Osteoblast (primary cell): ENCODE data around the gene GPR89B. TPM values are rescaled to one million over a fixed set of nuclear protein-coding genes. Genes with fewer than 3 reads are reported as not detected.
A peak's percentile ranks its signal among the peaks of the same experiment; 100 is the strongest.
"Not testable (repeated sequence)": the region's sequence is repeated elsewhere in the genome, so short reads cannot be mapped to it uniquely, and the experiment has no call there.

Source experiments
- DNase-seq: peaks from one replicate; pipeline ENCODE4 v3.0.0; 2011; ENCODE audit warnings: low spot score, mixed read lengths; ENCODE audit not compliant: insufficient read length; ENCODE audit errors: missing footprints
- H2AFZ ChIP-seq: 2 replicates; pipeline ENCODE4 v1.6.0; 2011; ENCODE audit warnings: mild to moderate bottlenecking, low read length
- H3K27ac ChIP-seq: 2 replicates; pipeline ENCODE4 v1.5.1; 2011; ENCODE audit warnings: mild to moderate bottlenecking, low read depth, low read length, moderate library complexity
- H3K27me3 ChIP-seq: 2 replicates; pipeline ENCODE4 v1.6.0; 2012; ENCODE audit warnings: mild to moderate bottlenecking, control low read depth, inconsistent platforms, low read length, moderate library complexity; ENCODE audit not compliant: insufficient read depth
- H3K36me3 ChIP-seq: 2 replicates; pipeline ENCODE4 v1.5.1; 2011; ENCODE audit warnings: mild to moderate bottlenecking, low read length, control low read depth, moderate library complexity; ENCODE audit not compliant: insufficient read depth
- H3K4me1 ChIP-seq: 2 replicates; pipeline ENCODE4 v1.5.1; 2011; ENCODE audit warnings: mild to moderate bottlenecking, low read length, control low read depth, moderate library complexity; ENCODE audit not compliant: insufficient read depth
- H3K4me2 ChIP-seq: 2 replicates; pipeline ENCODE4 v1.6.0; 2011; ENCODE audit warnings: mild to moderate bottlenecking, low read length; ENCODE audit not compliant: insufficient read depth
- H3K4me3 ChIP-seq: fragments of 200-600 bp; sonication (generic); 3 replicates; pipeline ENCODE4 v1.5.1; 2012; ENCODE audit warnings: mild to moderate bottlenecking, low read length, inconsistent platforms; ENCODE audit not compliant: insufficient read depth
- H3K79me2 ChIP-seq: 2 replicates; pipeline ENCODE4 v1.6.0; 2012; ENCODE audit warnings: mild to moderate bottlenecking, low read length, control low read depth, inconsistent platforms; ENCODE audit not compliant: insufficient read depth
- H3K9me3 ChIP-seq: 2 replicates; pipeline ENCODE4 v1.5.1; 2011; ENCODE audit warnings: low read depth, low read length, control low read depth
- H4K20me1 ChIP-seq: 2 replicates; pipeline ENCODE4 v1.6.0; 2012; ENCODE audit warnings: mild to moderate bottlenecking, low read length, control low read depth; ENCODE audit not compliant: insufficient read depth
- total RNA-seq: library from RNA; depleted of rRNA; stranded (reverse); fragments of >200 nt; gene quantifications from 2 replicates; pipeline ENCODE4 v1.2.3, GENCODE V29; 2012
- TF ChIP-seq, protein P1 (sequence below): IDR thresholded peaks from 2 replicates; pipeline ENCODE4 v1.5.1; 2011; ENCODE audit warnings: mild to moderate bottlenecking, low read depth, low read length, moderate library complexity; ENCODE audit errors: extremely low read depth

The GPR89B gene
- 11.9 and 19.2 TPM in 2 replicates for total RNA-seq

DNA sequence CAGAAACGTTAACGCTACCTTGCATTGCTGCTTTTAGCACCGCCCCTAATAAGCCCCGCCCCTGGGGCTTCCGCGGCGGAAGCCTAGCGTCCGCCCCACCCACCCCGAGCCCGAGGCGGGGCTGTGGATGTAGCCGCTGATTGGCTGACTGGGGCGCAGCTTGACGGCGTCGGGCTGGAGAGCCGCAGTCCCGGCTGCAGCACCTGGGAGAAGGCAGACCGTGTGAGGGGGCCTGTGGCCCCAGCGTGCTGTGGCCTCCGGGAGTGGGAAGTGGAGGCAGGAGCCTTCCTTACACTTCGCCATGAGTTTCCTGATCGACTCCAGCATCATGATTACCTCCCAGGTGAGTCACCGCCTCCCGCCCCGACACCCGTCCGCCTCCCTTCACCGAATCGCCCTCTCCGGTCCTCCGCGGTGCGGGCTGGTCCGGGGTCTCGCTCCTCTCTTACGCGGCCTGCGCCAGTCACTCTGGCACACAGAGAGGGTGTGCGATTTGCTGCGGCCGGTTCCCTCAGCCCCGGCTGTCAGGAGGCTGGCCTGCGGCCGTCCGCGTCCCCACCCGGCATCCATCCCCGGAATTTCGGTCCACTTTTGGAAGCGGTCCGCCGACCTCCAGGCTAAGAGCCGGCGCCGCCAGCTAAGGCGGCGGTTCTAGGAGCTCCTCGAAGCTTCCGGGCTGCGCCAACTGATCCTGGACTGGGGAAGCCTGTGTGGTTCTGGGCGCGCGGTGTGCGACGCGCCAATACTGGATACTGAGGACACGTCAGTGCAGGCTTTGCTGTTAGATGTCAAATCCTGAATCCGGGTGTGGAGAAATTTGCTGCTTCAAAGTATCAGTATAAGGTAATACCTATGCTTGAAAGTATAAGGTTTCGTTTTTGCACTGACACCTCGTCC, at the start of gene GPR89B:
TSS of gene GPR89B (plus strand) at position 185 of the 897 bp plus-strand sequence. CDS start at position 302, 117 bp downstream.
- H3K27ac ChIP-seq, H3K79me2 ChIP-seq, H3K4me1 ChIP-seq, H3K27me3 ChIP-seq, H4K20me1 ChIP-seq, H3K36me3 ChIP-seq, H3K9me3 ChIP-seq: not testable (repeated sequence)
- peak within 1 kb of the TSS; percentile 83 for H3K4me3 ChIP-seq
- H2AFZ ChIP-seq = peak within 1 kb of the TSS; percentile 93
- peak; percentile 90 for DNase-seq
- peak within 1 kb of the TSS; percentile 70 for H3K4me2 ChIP-seq

DNA sequence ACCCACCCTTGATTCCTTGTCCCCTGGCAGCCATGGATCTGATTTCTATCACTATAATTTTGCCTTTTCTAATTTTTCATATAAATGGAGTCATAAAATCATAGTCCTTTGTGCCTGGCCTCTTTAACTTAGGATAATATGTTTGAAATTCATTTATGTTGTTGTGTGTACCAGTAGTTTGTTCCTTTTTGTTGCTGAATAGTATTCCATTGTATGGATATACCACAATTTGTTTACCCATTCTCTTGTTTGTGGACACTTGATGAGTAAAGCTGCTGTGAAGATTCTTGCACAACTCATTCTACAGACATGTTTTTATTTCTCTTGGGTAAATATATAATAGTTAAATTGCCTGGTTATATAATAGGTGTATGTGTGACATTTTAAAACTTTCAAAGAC, 48.3 kb upstream of the GPR89B start:
- no peak overlapping the region for H3K4me2 ChIP-seq
- TF ChIP-seq, protein P1, sequence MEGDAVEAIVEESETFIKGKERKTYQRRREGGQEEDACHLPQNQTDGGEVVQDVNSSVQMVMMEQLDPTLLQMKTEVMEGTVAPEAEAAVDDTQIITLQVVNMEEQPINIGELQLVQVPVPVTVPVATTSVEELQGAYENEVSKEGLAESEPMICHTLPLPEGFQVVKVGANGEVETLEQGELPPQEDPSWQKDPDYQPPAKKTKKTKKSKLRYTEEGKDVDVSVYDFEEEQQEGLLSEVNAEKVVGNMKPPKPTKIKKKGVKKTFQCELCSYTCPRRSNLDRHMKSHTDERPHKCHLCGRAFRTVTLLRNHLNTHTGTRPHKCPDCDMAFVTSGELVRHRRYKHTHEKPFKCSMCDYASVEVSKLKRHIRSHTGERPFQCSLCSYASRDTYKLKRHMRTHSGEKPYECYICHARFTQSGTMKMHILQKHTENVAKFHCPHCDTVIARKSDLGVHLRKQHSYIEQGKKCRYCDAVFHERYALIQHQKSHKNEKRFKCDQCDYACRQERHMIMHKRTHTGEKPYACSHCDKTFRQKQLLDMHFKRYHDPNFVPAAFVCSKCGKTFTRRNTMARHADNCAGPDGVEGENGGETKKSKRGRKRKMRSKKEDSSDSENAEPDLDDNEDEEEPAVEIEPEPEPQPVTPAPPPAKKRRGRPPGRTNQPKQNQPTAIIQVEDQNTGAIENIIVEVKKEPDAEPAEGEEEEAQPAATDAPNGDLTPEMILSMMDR = no peak
- H3K4me1 ChIP-seq = no peaks in the 10 kb centered on the region

DNA sequence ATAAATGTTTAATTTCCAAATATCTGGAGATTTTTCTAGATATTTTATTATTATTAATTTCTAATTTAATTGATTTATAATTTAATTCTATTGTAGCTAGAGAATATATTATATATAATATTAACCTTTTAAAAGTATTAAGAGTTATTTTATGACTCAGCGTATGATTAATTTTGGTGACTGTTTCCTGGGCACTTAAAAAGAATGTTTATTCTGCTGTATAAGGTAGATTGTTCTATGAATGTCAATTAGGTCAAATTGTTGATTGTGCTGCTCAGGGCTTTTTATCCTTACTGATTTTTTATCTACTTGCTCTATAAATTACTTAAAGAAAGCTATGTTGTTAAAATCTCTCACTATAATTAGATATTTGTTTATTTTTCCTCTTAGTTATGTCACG, 45.7 kb upstream of the GPR89B start:
- no peaks in the 10 kb centered on the region for H3K36me3 ChIP-seq
- no peak overlapping the region for H3K4me3 ChIP-seq
- H4K20me1 ChIP-seq = no peaks in the 10 kb centered on the region
- H3K9me3 ChIP-seq = no peaks in the 10 kb centered on the region
- DNase-seq = no peak
- H3K79me2 ChIP-seq = no peaks in the 10 kb centered on the region
- TF ChIP-seq, protein P1 = no peak
- no peak overlapping the region for H3K27ac ChIP-seq
- H3K4me1 ChIP-seq = no peaks in the 10 kb centered on the region
- no peak overlapping the region for H3K4me2 ChIP-seq
- no peak overlapping the region for H2AFZ ChIP-seq
- H3K27me3 ChIP-seq = no peaks in the 10 kb centered on the region

More for the DNA sequence above, 48.3 kb upstream of the GPR89B start:
- Histone ChIP-seq H4K20me1 (no peaks in the 10 kb centered on the region), H3K79me2 (no peaks in the 10 kb centered on the region), H3K36me3 (no peaks in the 10 kb centered on the region), H2AFZ (no peak overlapping the region), H3K4me3 (no peak overlapping the region), H3K27me3 (no peaks in the 10 kb centered on the region), H3K9me3 (no peaks in the 10 kb centered on the region), H3K27ac (no peak overlapping the region)
- no peak for DNase-seq

DNA sequence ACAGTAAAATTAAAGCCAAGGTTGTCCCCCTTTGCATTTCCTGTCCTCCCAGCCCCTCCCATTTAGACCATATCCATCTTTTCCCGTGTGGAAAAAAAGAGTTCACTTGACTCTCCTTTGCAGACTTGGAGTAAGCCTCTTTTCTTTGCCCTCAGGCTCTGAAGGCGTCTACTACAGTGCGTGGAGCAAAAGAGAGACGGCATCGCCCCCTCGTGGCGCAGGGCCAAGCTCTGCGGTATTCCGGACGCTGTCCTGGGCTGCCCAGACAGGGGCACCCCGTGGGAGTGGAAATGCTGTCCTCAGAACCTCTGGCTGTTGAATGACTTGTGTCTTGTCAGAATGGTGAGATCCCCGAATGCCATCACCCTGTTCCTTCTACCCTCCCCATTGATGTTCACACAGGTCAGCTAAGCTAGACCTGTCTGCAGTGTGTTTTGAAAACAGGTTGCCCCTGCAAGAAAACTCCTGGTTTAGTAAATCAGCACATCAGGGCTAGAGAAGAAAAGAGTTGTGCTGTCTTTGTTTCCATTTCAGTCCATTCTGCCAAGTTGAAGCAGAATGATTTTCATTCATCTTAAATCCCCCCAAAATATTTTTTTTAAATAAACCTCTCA, 37.9 kb upstream of the GPR89B start:
- Histone ChIP-seq H3K9me3 (no peaks in the 10 kb centered on the region), H3K4me3 (no peak overlapping the region), H3K36me3 (no peaks in the 10 kb centered on the region), H4K20me1 (no peaks in the 10 kb centered on the region), H3K27me3 (no peaks in the 10 kb centered on the region), H3K4me1 (no peaks in the 10 kb centered on the region), H3K4me2 (no peak overlapping the region), H3K79me2 (no peaks in the 10 kb centered on the region), H3K27ac (no peak overlapping the region), H2AFZ (no peak overlapping the region)
- no peak for DNase-seq
- TF ChIP-seq, protein P1 = peak; percentile 45
